H1 (cell line): ENCODE measurements around the gene EMX1. TPM values are rescaled to one million over a fixed set of nuclear protein-coding genes. Genes with fewer than 3 reads are reported as not detected.

Source experiments
- BACH1 ChIP-seq: IDR thresholded peaks from 2 replicates; pipeline ENCODE4 v1.6.1; 2012; ENCODE audit warnings: low read length, improper control_type of control experiment
- RBBP5 ChIP-seq: IDR thresholded peaks from 2 replicates; pipeline ENCODE4 v1.7.1; 2012; ENCODE audit warnings: low read depth, mild to moderate bottlenecking, inconsistent platforms, low read length, moderate library complexity, borderline replicate concordance
- SP1 ChIP-seq: IDR thresholded peaks from 2 replicates; pipeline ENCODE4 v1.6.1; 2011; ENCODE audit warnings: low read depth, low read length
- ZNF274 ChIP-seq: IDR thresholded peaks from 2 replicates; pipeline ENCODE4 v1.7.0; 2012; ENCODE audit warnings: low read length, borderline replicate concordance; ENCODE audit errors: extremely low read depth
- polyA plus RNA-seq, 7 experiments: library from polyadenylated mRNA; depleted of rRNA in 3 of 7; stranded (reverse) in 5 of 7; unstranded in 2 of 7; fragments of >200 nt in 5 of 7; fragments of 200-250 nt in 2 of 7; gene quantifications; 1 replicate in 5 of 7; 2 replicates in 1 of 7; 4 replicates in 1 of 7; pipeline versions ENCODE4 v1.2.1 to v1.2.3, GENCODE V29; 2011 to 2013; ENCODE audit warnings: missing spikeins in 2 of 7, mixed read lengths in 2 of 7
- total RNA-seq: library from RNA; stranded (reverse); fragmentation: NEBNext Ultra II Directional; extraction: Animal tissue kit (Norgen Biotek cat#: 25700); gene quantifications from 2 replicates; pipeline ENCODE4 v1.2.1, GENCODE V29; 2021

EMX1 gene
- total and polyA plus RNA-seq, 2 of the 8 experiments (the other 6 are each of a cell fraction or from before 2014, with no cell fraction given), result 2.4 to 4.9 TPM

GRCh38 chr2:72943540-72944395 lies 26.4 kb downstream of the EMX1 start (continued):
- no peak for TF ChIP-seq RBBP5
- TF ChIP-seq BACH1, result no peak
- no peak for TF ChIP-seq ZNF274
- TF ChIP-seq SP1, result no peak
- TF ChIP-seq, all 59 proteins: peak for 0
